Liver (tissue), 3 donors: ENCODE measurements around the gene FGF14.

ENCODE experiments used
- ATF3 ChIP-seq: IDR thresholded peaks from 2 replicates; pipeline ENCODE4 v1.6.1; 2016; ENCODE audit warnings: antibody characterized with exemption
- CTCF ChIP-seq: fragments of 150-350 bp; IDR thresholded peaks from 2 replicates; pipeline ENCODE4 v1.5.1; 2017; ENCODE audit warnings: improper control_type of control experiment, low read depth, low read length; ENCODE audit not compliant: missing input control
- EGR1 ChIP-seq, 2 donors: IDR thresholded peaks; 2 replicates each; pipeline ENCODE4 v1.6.1; 2016 to 2018; ENCODE audit warnings: antibody characterized with exemption in 2 of 2, low read depth in 2 of 2
- GABPA ChIP-seq, 2 donors: IDR thresholded peaks in 1 of 2; conservative IDR thresholded peaks in 1 of 2; 2 replicates each; pipeline ENCODE4 v1.6.1; 2016; ENCODE audit warnings: antibody characterized with exemption in 2 of 2, mild to moderate bottlenecking in 1 of 2, moderate library complexity in 1 of 2
- JUND ChIP-seq, 2 donors: IDR thresholded peaks; 2 replicates each; pipeline ENCODE4 v1.6.1; 2016; ENCODE audit warnings: antibody characterized with exemption in 2 of 2
- MAX ChIP-seq: IDR thresholded peaks from 2 replicates; pipeline ENCODE4 v1.6.1; 2016; ENCODE audit warnings: antibody characterized with exemption
- RAD21 ChIP-seq, 2 donors: IDR thresholded peaks; 2 replicates each; pipeline ENCODE4 v1.6.1; 2016; ENCODE audit warnings: antibody characterized with exemption in 2 of 2, mild to moderate bottlenecking in 2 of 2
- REST ChIP-seq: IDR thresholded peaks from 2 replicates; pipeline ENCODE4 v1.6.1; 2016; ENCODE audit warnings: antibody characterized with exemption, mild to moderate bottlenecking
- ZBTB33 ChIP-seq: IDR thresholded peaks from 2 replicates; pipeline ENCODE4 v1.6.1; 2016; ENCODE audit warnings: antibody characterized with exemption
- donor health status: healthy.
- donor health status: healthy.

- TF ChIP-seq MAX (no peak), JUND (IDR thresholded peaks at IDR 0.05) (no peak), CTCF (no peak), EGR1 (IDR thresholded peaks at IDR 0.05; ENCODE audit: low read depth in 2 of 2) (no peak), REST (no peak), ATF3 (no peak), ZBTB33 (no peak), RAD21 (IDR thresholded peaks at IDR 0.05) (no peak), GABPA (IDR thresholded peaks at IDR 0.05 in 1 of 2, conservative IDR thresholded peaks at IDR 0.05 in 1 of 2) (no peak)
These were observed 330.1 kb downstream of the FGF14 start for GRCh38 chr13:102071711-102072110.
